ENCODE data around the gene RPS21. TPM values are rescaled to one million over a fixed set of nuclear protein-coding genes. Genes with fewer than 3 reads are reported as not detected.

Gene RPS21
- total and polyA plus RNA-seq, 2 of the 13 experiments (the other 11 are each of a cell fraction or from before 2014, with no cell fraction given), result 2,647 to 11,063 TPM

GRCh38 chr20:62369815-62370114, 17.1 kb upstream of the RPS21 start (continued):
- TF ChIP-seq GFI1 (CRISPR knock-in tag; IDR thresholded peaks at IDR 0.05; ENCODE audit: borderline replicate concordance) (no peak), MXD1 (CRISPR knock-in tag; IDR thresholded peaks at IDR 0.05) (no peak), ZNF20 (CRISPR knock-in tag; IDR thresholded peaks at IDR 0.05) (no peak), KLF11 (CRISPR knock-in tag; IDR thresholded peaks at IDR 0.05) (no peak), TFDP1 (CRISPR knock-in tag; IDR thresholded peaks at IDR 0.05; ENCODE audit: borderline replicate concordance) (no peak)

- Histone ChIP-seq H3K4me3 (replicated peaks in 1 of 3; ENCODE audit: insufficient read depth in 1 of 3, low read depth in 2 of 3, low read length in 3 of 3) (peak overlapping the region; percentile 65 to 95 (median 91)), H3K4me1 (ENCODE audit: insufficient read depth, low read length) (peaks cover 75% of the 10 kb centered on the region), H3K36me3 (replicated peaks in 1 of 2; ENCODE audit: control insufficient read depth in 1 of 2, insufficient read depth in 2 of 2, low read length in 2 of 2) (no peaks in the 10 kb centered on the region), H3K9me3 (ENCODE audit: low read length) (no peaks in the 10 kb centered on the region), H3K27me3 (ENCODE audit: control insufficient read depth in 1 of 2, insufficient read depth in 2 of 2, low read length in 2 of 2) (no peaks in the 10 kb centered on the region), H2AFZ (ENCODE audit: low read length) (no peak overlapping the region), H4K20me1 (ENCODE audit: insufficient read depth, low read length) (peaks cover 8% of the 10 kb centered on the region; the same call in 1 of the 2 replicates), H3K4me2 (ENCODE audit: low read depth, low read length) (peak overlapping the region; percentile 97), H3K27ac (ENCODE audit: extremely low read length, insufficient read depth, low read length) (peak overlapping the region; percentile 95), H3K9ac (ENCODE audit: insufficient read depth, low read depth, low read length) (peak overlapping the region; percentile 90), H3K79me2 (ENCODE audit: insufficient read depth, low read length) (peaks cover 17% of the 10 kb centered on the region)
- BruUV-seq (replicated peaks), result TSS peak; percentile 37
- DNase-seq (ENCODE audit: low spot score) (no peak), FAIRE-seq (peak; percentile 85), ATAC-seq (peak; percentile 1)
- 5% methylated on average over 19 of the region's 19 CpGs for WGBS (ENCODE audit: low lambda C conversion rate)
- POLR2A ChIA-PET, result interaction anchor here (0.6 to 10.1 kb wide), 16 partner anchors 12 to 1349 kb away, joined by 3 to 187 read pairs (median 4); partner anchors contain the start of genes ADRM1, MTG2, OSBPL2 and RPS21
- in situ Hi-C loops (cut with HindIII; ENCODE audit: extremely low pct_ligation_motif_present, low pct_unique_long_range_greater_than_20kb) (no loop called here), intact Hi-C loops (cut with micrococcal nuclease; ENCODE audit: unreplicated experiment) (loop anchor here (2.0 to 10.0 kb wide), 2 partner anchors 15 to 425 kb away; partner anchors contain the start of gene MRGBP)
- CTCF ChIA-PET (ENCODE audit: low intra/inter-chr PET ratio, low total read pairs), result no interaction called here
- no peak for TF ChIP-seq REST (IDR thresholded peaks at IDR 0.05; ENCODE audit: borderline replicate concordance in 1 of 2, low read depth in 1 of 2, low read length in 2 of 2)
- TF ChIP-seq CBX2 (IDR thresholded peaks at IDR 0.05; ENCODE audit: low read depth, low read length), result no peak
- no peak for TF ChIP-seq CBX2 (CRISPR knock-in tag; IDR thresholded peaks at IDR 0.05; ENCODE audit: low read depth)
- TF ChIP-seq TEAD3 (CRISPR knock-in tag; optimal IDR thresholded peaks at IDR 0.05; ENCODE audit: borderline replicate concordance), result peak; percentile 3
- no peak for TF ChIP-seq LCORL (IDR thresholded peaks at IDR 0.05)
- peak; percentile 90 for TF ChIP-seq LCORL (CRISPR knock-in tag; IDR thresholded peaks at IDR 0.05)
- TF ChIP-seq RFX5 (IDR thresholded peaks at IDR 0.05; ENCODE audit: low read depth, low read length), result no peak
- TF ChIP-seq NCOR1 (IDR thresholded peaks at IDR 0.05; ENCODE audit: borderline replicate concordance, low read length), result no peak
- no peak for TF ChIP-seq HOXA5 (CRISPR knock-in tag; IDR thresholded peaks at IDR 0.05)
- no peak for TF ChIP-seq ZNF83 (CRISPR knock-in tag; IDR thresholded peaks at IDR 0.05; ENCODE audit: borderline replicate concordance)
Observed at GRCh38 chr20:62370115-62370806, 16.6 kb upstream of the RPS21 start.

Data from HepG2 (cell line).